ENCODE data around the gene VASH1.

Gene VASH1

DNA sequence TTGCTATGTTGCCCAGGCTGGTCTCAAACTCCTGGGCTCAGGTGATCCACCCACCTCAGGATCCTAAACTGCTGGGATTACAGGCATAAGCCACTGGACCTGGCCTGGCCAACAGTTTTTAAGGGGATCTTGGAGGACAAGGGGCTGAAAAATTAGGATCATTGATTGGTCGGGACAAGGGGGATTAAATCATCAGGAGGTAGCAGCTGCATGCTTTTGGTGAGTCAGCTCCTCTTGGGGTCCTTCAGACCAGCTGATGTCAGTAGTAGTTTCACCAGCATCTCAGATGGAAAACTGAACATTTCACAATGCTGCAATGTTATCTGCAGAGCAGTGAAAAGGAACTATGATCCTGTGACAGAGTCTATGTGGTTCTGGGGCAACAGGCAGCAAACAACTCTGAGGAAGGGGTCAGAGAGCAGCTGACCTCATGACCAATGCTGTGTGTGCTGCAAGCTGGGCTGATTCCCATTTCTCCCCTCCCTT lies 71.3 kb downstream of the VASH1 start:
- DNase-seq (ENCODE audit: low read depth) = no peak
